Left hindlimb (tissue), 1 donor: ENCODE results near the gene ZAR1L.
A peak's percentile ranks its signal among the peaks of the same experiment; 100 is the strongest.

Experiments used
- DNase-seq: peaks from one replicate; pipeline ENCODE4 v3.0.0-alpha.2; 2018

The ZAR1L gene

DNA sequence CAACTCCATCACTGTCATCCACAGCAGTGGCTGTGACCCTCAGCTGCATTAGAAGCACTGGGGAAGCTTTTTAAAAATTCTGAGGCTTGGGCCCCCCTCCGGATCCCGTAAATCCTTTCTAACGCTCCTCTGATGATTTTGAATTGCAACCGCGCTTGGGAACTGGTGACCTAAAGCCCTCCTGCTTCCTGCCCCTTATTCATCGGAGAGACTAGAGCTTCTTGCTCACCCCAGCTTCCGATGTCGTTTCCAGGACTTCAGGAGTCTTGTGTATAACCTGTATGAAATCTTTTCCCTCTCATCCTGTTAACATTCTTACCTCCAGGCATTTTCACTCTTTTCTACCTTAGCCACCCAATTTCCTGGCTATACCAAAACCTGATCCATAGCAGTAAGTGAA lies 14.8 kb downstream of the ZAR1L start:
- no peak for DNase-seq

DNA sequence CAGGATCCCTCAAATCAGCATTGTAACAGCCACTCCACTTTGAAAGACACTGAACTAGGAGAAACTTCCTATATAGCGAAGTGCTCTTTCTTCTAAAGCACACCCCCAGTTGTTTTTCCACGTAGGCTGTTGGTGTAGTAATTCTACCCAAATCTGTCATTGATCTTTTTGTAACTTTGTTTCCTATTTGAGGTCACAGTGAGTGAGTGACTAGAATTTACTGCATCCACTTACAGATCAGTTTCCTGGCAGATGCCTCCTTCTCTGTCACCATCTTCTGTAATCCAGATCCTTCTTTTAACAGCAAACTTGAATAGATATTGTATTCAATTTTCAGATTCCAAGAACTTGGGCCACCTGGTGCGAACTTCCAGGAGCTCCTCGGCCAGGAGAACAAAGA lies 15.3 kb downstream of the ZAR1L start:
- no peak for DNase-seq

DNA sequence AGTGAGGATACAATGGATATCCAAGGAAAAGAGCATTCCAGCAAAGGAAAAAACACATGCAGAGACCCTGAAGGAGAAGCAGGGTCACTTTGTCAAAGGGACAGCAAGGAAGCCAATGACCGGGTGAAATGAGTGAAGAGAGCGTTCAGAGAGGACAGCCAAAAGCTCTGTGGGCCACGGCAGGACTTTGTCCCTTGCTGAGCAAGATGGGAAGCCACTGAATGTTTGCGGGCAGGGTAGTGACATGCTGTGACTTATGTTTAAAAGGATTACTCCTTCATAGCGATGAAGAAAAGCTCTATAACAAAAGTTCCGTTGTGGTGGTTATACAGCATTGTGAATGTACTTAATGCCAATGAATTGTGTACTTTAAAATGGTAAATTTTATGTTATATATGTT lies 16.5 kb downstream of the ZAR1L start:
- no peak for DNase-seq

DNA sequence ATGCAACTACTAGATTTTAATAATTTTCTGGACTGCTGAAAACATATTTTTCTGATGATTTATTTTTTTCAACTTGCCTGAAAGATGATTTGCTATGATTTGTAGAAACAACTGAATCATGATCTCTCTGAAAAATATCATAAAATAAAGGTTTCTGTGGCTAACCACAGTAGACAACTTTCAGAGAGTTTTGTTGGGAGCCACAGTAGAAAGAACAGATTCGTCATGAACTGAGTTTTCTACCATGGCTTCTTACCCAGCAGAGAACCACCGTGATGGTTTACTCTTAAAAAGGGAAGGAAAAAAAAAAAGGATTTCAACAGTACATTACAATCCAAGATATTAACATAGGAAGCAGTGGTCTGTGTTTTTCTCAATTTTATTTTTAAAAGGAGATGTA lies 18.0 kb downstream of the ZAR1L start:
- DNase-seq: no peak

DNA sequence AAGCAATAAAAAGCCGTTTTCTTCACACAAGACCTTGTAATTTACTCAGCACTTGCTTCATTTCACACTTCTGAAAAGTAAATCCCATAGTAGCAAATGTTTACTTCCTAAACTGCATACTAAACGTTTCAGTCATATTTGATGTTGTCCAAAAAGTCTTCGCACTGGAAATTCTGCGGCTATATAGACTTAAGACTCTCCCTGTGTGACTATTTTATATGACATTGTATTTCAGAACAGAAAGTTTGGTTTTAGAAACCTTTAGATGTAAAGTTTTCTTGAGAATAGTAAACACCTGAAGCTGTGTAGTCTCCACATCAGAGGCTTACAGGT lies 29.6 kb downstream of the ZAR1L start:
- DNase-seq: no peak

DNA sequence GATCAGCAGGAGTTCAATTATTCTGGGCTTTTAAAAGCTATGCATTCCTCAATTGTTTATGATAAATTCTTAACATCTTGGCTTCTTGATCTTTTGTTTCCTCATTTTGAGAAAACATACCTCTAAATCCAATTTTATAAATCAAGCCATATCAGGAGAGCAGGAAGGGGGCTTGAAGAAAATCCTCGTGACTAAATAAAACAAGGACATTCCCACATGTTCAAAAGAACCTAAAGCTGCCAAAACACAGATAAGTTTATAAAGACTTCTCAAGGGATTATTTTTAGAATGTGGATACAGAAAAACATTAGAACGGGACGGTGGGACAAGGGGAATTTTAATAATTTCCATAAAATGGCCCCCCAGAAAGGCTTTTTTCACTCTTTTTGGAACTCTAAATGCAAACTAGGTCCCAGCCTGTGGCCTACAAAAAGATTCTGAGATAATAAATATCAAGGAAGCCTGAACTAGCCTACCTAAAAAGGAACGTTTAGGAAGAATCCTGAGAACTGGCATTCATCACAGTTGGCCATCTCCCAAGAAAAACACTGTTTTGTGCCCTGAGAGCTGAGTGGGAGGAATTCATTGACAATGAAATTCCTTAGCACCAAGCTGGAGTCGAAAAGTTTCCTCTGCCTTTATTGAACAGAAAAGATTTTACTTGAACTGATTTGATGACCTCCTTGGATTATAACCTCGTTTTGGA lies 30.1 kb downstream of the ZAR1L start:
- DNase-seq: no peak

DNA sequence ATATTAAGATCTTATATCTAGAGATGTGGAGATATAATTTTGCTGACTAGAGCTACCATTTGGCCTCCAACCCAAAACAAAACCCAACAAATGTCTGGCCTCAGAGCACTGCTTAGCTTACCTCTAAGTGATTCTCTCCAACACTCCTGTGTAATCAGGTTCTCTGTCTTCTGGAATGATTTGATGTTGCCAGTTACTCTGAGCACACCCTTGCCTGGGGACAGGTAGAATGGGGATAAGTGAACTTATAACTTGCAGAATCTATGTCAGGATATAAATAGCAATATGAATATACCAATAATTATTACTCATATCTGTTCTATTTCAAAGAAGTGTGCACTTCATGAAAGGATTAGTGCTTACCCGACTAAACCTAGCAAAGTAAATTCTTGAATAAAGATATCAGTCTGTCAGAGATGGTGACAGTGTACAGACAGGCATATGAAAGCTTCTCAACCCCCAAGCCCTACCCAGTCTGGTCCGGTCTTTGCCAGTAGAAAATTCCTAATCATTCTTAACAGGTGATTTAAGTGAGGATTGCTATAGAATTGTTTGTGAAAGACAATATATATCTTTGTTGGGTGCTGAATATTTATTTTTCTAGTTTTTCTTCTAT lies 33.0 kb downstream of the ZAR1L start:
- DNase-seq: no peak

DNA sequence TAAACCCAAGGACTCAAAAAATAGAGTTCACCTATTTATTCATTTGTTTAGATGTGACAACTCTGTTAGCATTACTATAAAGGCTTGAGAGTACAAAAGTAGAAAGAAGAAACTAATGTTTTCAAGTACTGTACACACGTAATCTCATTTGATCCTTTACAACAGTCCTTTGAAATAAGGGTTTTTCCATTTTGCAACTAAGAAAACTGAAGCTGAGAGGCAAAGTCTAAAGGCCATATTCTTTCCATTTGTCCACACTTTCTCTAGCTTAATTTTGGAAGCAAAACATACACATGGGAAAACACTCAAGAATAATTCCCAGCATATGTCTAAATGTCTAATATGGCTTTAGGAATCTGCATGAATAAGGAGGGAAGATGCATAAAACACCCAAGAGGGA lies 34.1 kb downstream of the ZAR1L start:
- DNase-seq: no peak

DNA sequence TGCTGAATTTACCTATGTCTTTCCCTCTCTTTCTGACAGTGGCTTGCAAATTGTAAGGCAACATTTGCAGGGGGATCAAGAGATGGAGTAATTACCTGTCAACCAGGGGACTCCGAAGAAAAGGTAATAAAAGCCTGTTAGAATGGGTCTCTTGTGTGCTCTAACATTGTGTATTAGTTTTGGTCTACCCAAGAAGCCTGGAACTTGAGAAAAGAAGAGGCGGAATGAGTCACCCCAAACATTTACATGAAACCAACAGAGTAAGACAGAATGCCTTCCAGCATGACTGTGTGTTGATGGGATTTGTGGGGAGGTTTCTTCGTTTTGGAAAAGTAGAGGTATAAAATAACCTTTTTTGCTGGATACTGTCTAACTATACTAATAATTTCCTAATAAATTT lies 36.7 kb downstream of the ZAR1L start:
- DNase-seq: no peak

DNA sequence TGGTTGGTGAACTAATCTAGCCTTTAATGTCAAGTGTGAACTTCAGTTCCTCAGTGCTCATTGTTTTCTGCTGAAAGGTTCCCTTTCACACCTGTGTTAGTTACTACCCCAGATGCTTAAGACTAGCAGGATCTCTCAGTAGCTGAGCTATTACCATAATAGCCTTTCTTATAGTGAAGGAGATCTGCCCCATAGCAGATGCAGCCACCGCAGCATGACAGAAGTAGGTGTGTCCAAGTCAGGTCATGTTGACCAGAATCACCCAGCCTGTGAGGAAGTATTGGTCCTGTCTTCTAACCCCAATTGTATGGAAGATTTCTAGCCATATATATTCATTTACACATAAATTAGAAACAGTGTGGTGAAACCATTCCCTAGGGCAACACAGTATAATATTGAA lies 37.3 kb downstream of the ZAR1L start:
- DNase-seq: no peak

DNA sequence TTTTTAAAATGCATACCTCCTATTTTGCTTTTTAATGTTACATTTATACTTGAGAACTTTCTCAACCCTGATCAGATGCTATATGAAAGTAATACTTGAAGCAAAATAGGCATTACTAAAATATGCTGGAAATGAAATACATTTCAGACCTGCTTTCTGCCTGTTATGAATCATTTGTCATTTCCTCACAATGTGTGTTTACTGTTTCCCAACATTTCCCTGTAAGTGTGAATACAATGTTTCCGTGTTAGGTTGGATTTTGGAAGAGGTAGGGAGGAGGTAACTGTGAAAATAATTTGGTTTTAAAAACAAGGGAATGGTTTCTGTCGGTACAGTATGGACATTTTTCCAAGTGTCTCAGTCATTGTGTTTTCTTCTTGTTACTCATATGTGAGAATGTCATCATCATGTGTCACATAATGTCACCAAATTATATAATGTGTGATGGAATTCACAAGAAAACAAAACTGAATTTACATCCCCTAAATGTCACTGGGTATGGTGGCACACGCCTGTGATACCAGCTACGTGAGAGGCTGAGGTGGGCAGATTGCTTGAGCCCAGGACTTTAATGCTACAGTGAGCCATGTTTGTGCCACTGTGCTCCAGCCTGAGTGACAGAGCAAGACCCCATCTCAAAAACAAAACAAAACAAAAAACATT lies 43.0 kb downstream of the ZAR1L start:
- no peak for DNase-seq

DNA sequence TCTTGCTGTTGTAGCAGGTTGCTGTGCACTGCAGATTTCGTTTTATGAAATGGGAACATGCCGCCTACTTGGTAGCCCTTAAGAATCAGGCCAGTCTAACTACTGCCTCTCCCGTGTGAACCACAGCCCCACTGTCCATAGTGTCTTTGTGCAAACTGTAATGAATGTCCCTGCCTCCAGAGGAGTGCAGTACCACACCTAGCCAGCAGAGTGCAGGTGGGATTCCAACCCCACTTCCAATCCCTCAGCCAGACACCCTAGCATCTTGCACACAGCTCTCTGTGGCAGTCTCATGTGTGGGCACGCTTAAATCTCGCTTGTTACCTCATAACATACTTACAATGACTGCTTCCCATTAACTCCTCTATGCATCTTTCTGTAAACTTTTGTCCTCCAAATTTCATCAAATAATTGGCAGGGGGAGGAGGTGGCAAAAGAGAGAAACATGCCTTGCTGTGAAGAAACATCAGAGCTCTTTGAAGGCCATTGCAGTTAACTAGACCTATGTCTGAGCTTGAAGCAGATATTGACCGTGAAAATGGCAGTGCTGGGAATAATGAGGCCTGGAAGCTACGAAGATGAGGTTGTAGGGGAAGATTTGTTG lies 47.2 kb downstream of the ZAR1L start:
- no peak for DNase-seq

DNA sequence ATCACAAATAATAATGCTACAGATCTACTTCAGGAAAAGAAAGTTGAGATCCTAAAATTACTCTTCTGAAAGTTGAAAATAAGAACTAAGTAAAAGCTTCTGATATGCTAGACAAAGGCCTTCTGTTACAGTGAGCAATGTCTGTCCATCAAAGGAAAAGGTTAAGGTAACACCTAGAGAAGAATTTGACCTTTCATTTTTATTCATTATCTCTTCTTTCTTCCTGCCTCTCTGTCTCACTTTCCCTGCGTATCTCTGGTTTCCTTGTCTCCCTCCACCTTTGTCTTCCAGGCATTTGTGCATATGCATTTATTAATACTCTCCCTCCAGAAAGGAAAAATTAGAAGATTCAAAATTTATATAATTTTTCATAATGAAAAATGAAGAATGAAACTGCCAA lies 49.0 kb downstream of the ZAR1L start:
- no peak for DNase-seq

DNA sequence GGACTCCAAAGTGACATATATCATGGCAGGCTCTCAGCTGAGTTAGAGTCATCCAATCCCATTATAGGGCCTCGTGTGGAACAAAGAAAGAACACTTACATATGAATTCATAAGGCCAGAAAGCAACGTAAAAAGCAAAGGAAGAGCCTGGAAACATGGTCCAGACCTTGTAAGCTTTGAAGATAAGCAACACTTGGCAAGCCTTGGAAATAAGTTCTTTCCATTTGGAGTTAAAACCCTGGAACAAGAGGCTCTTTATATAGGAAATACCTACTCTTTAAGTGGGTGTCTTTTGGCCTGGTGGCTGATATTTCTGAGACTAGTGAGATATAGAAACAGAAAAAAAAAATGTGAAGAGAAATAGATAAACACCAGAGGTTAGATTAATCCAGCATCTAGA lies 49.4 kb downstream of the ZAR1L start:
- DNase-seq: no peak

DNA sequence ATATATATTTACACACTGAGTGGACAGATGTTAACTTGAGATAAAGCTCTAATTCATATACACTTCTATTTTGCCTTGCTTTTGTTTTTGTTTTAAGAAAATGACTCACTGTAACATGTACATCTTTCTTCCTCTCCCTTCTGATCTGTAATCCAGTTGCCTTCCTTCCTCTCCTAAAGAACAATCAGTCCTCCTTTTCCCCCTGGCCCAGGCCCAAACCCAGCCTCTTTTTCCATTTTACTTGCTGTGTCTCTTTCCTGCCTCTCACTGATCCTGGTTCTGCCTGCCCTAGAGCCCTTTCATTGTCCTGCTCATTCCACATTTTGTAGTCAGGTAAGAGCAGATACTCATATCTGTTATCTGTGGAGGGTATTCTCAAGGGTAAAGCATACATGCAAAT lies 50.8 kb downstream of the ZAR1L start:
- DNase-seq: peak; percentile 49

DNA sequence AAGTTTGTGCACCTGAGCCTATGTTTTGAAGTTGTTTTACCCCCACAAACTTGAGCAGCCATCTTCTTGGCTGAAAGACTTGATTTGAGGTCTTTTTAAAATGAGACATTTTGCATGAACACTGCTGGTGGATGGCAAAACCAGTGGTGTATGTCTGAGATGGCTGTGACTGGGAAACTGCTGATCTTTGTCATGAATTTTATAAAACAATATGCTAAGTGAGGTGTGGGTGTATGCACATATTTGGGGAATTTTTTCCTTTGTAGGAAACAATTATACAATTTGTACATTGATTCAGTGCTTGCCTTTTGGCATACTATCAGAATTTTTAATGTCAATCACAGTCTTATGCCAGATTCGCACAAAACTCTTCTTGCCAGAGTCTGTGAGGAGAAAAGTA lies 52.5 kb downstream of the ZAR1L start:
- no peak for DNase-seq

DNA sequence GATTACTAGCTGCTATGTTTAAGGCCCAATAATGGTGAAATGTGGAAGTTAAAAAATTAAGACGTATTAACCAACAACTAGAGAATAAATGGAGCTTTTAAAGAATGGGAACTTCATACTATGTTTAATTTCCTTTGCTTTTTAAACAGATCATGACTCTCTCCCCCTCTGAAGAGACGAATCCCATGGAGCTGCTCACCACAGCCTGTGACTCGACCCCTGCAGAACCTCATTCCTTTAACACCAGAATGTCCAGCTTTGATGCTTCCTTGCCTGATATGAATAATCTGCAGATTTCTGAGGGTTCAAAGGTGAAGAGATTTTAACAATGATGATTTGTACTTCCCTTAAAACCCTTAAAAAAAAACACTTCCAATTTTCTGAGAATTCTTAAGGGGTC lies 53.0 kb downstream of the ZAR1L start:
- no peak for DNase-seq

DNA sequence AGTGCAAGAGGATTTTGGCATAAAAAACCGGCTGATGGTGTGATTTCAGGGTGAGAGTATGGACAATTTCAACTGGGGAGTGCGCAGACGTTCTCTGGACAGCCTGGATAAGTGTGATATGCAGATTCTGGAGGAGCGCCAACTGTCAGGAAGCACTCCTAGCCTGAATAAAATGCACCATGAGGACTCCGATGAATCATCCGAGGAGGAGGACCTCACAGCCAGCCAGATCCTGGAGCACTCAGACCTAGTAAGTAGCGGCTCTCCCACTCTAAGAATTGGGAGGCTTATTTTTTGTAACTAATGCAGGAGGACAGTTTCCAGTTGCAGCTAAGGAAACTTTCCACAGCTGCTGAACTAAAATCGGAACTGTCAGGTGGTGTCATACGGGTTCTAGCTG lies 53.6 kb downstream of the ZAR1L start:
- DNase-seq: peak; percentile 57

DNA sequence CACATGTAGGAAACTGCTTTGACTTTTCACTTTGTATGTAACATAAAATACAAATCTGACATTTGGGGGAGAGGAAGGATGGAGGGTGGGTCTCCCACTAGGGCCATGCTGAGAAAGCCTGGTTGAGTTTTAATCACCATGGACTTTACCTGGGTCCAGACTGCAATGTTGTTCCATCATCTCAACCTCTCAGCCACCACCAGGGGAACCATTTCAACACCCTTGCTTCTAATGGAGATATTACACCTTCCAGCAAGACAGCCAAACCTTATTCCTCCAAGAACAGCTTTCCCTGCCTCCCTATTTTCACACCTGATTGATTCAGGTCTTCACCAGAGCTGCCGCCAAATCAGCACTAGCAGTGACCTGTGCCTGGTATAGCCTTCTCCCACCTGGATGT lies 56.0 kb downstream of the ZAR1L start:
- DNase-seq: no peak

DNA sequence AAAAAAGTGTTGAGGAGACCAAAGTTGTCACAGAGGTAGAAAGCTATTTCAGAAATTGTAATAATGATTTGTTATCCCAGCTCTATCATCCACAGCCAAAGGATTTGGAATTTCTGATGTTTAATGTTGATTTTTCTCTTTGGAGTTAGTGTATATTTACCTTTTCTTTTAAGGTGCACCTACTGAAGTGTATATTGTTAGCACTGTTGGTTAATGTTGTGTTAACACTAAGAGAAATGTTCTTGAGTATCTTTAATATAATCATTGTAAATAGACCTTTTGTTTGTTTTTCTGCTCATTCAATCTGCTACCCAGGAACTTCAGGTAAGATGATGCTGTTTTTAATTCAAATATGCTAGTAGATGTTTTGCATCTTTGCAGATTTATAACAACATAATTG lies 57.5 kb downstream of the ZAR1L start:
- no peak for DNase-seq

DNA sequence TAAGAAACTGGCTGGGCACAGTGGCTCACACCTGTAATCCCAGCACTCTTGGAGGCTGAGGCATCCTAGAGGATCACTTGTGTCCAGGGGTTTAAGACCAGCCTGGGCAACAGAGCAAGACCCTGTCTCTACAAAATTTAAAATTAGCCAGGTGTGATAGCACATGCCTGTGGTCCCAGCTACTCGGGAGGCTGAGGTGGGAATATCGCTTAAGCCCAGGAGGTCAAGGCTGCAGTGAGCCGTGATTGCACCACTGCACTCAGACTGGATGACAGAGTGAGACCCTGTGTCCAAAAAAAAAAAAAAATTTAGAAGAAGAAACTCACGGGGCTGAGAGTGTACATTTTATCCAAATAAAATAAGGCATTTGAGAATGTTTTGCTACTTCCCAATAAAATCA lies 58.9 kb downstream of the ZAR1L start:
- DNase-seq: no peak

DNA sequence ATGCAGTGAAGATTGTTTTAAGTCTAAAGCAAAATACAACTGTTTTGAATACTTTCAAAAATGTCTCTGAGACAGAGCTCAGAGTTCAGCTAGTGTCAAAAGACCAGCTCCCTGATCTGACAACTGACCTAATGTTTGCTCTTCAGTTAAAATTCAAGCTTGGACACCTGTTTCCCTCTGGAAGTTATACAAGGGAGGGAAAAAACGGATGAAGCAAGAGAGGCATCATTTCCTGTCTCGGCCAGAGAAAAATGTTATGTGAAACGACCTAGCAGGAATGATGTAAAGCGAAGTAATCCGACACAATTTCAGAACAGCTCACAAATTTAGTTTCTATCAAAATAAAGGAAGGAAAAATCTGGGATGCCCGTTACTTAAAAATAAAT lies 59.4 kb downstream of the ZAR1L start:
- DNase-seq: no peak

DNA sequence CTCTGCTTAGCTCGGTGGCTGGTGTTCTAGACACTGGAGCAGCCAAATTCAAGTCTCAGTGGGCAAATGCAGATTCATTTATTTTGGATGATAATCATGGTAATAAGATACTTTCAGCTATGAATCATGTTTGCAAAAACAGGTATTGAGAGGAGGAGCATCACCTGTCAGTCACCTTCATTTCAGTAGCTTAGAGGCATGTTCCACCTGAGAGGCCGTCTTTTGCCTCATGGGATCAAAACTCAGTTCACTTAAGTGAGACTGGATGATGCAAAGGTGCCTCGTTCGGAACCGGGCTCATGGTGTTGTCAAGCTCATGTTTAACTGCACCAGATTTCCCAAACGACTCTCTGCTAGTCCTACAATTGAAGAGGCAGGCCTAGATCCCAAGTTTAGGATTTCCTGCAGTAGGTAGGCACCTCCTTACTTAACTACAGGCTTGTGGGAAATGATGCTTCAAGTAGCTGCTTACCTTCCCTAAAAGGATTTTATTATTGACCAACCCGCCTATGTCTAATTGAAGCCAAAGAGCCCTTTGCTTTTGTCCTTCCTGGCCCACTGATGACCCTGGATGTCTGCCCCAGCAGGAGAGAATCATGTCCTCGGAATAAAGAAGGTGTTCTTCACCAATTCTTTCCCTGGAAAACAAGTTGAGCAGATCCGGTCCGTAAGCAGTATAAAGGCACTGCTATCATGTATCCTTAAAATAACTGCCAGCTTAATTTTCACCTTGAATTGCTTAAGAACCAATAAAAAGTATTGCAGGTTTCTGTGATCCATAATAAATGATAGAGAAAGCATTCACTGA lies 60.0 kb downstream of the ZAR1L start:
- DNase-seq: no peak

DNA sequence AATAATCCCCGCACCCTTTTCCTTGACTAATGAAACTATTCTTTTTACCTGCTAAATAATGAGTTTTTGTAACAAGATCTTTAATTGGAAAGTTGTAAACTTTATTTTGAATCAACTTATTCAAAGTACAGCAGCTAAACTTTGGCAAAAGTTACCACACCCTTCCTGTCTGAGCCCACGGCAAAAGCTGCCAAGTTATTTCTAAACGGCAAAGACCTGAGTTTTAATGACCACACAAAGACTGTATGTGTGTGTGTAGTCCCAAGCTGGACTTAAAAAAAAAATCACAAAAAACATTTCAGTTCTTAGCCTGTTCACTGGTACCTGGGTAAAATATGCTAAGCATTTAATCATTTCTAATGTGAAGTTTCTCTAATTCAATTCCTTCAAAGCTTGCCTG lies 60.7 kb downstream of the ZAR1L start:
- DNase-seq: no peak
